Limb (tissue), 2 donors: ENCODE data around the gene NPBWR2.
"Not testable (repeated sequence)": the region's sequence is repeated elsewhere in the genome, so short reads cannot be mapped to it uniquely, and the experiment has no call there.

Source experiments
- DNase-seq, 2 donors: peaks; one replicate each; pipeline ENCODE4 v3.0.0-alpha.2; 2016; ENCODE audit errors: extremely low spot score in 2 of 2

The NPBWR2 gene

DNA sequence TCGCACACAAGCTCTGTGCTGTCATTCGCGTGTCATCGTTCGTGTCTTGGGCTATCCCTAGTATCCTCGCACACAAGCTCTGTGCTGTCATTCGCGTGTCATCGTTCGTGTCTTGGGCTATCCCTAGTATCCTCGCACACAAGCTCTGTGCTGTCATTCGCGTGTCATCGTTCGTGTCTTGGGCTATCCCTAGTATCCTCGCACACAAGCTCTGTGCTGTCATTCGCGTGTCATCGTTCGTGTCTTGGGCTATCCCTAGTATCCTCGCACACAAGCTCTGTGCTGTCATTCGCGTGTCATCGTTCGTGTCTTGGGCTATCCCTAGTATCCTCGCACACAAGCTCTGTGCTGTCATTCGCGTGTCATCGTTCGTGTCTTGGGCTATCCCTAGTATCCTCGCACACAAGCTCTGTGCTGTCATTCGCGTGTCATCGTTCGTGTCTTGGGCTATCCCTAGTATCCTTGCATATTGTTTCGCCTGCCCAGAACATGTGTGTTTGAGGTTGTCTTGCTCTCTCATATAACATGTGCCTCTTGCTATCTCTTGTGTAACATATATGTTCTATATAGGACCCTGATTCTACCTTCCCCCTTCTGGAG is 20.0 kb downstream of the NPBWR2 start:
- DNase-seq, result not testable (repeated sequence)

GRCh38 chr20:64086801-64087200 is 20.6 kb downstream of the NPBWR2 start:
- no peak for DNase-seq

- DNase-seq, result no peak
These were observed 22.6 kb downstream of the NPBWR2 start for GRCh38 chr20:64084685-64085152.

DNA sequence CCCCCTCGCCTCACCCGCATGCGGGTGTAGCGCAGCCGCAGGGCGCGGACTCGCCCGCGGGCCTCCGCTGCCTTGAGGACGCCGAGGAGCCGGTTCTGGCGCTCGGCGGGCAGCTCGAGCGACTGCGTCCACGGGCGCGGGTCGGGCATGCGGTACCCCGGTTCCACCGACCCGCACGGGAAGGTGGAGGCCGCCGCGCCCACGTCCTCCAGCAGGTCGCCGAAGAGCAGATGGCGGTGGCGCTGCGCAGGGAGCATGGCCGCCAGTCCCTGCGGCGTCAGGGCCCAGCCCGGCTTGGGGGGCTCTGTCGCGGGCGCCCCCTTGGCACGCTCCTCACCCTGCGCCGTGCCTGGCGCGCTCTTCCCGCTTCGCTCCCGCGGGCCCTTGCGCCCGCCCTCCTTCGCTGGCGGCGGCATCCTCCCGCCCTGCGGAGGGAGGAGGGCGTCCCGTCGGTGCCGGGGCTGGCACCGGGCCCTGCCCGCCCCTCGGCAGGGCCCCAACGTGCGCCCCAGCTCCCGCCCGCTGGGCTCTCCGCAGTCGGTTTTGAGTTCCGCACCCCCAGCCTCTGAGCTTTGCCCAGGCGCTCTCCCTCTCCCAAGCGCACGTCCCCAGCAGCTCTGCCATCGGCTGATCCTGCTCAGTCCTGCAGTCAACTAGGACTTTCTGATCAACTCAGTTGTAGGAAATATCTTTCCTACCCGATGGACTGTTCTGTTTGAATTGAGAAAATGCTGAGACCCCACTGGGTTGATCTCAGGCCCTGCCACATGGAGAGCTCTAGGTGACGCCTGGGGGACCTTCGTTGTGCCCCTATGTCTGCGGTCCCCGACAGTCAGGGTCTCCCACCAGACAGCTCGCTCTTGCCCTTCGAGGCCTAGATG is 23.3 kb downstream of the NPBWR2 start, which contains the start of gene LKAAEAR1:
Gene LKAAEAR1, minus strand, starts transcription at position 595 of the 881 bp plus-strand sequence. Its CDS starts 179 bp downstream, at position 416.
- no peak for DNase-seq

DNA sequence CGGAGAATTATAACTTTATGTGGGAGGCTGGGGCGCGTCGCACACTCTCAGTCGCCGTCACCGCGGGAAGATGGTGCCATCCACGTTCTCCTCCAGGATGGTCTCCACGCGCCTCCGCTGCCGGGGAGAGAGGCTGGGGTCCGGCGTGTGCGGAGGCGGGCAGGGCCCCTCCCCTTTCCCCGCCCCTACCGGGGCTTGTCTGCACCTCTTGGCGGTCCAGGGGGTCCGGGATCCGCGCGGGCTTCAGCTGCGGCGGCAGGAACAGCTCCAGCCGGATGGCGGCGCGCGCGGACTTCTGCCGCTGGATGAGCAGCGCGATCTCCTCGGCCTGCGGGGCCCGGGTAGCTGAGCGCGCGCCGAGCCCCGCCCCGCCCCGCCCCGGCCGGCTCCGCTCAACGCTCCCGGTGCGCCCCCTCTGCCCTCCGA is 24.0 kb downstream of the NPBWR2 start:
- peak; percentile 60 to 86 for DNase-seq

- DNase-seq, result no peak
These were observed 24.5 kb downstream of the NPBWR2 start for GRCh38 chr20:64082820-64083377.

GRCh38 chr20:64082126-64082731 is 25.1 kb downstream of the NPBWR2 start:
- DNase-seq, result no peak

- no peak for DNase-seq
These were observed 25.8 kb downstream of the NPBWR2 start for GRCh38 chr20:64081624-64081964.

DNA sequence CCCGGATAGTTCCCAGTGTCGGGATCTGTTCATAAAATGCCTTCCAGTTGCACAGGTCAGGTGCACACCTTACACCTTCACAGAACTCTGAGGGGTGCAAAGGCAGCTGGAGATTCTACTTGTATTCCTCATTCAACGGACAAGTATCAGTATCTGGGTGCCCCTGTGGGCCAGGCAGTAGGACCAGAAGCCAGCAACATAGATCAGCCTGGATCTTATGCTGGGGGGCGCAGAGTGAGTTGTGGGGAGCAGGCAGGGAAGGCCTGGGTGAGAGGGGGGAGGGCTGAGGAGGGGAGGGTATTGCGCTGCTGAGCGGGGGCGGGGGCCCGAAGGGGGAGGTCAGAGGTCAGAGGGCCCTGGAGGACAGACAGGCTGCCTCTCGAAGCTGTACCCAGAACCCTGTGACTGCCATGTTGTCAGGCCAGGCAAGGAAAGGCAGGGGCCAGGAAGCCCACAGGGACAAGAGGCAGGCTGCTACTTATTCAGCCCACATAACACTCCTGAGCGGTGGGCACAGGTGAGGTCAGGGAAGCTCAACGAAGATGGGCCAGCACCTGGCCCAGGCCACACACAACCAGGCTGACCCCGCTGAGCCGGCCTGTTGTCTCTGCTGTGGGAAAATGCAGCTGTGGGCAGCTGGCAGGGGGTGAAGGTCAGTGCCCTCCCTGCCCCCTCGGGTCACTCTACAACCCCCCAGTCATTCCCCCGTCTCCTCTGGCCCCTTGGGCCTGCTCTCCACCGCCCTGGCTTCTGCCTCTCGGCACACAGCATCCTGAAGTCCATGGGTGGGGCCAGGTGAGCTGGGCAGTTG is 26.3 kb downstream of the NPBWR2 start:
- no peak for DNase-seq

GRCh38 chr20:64080013-64080812 is 27.2 kb downstream of the NPBWR2 start, which contains the start of gene OPRL1:
TSS of gene OPRL1 (plus strand) at chr20:64080082. CDS start at chr20:64092721, 12,639 bp downstream.
- no peak for DNase-seq

DNA sequence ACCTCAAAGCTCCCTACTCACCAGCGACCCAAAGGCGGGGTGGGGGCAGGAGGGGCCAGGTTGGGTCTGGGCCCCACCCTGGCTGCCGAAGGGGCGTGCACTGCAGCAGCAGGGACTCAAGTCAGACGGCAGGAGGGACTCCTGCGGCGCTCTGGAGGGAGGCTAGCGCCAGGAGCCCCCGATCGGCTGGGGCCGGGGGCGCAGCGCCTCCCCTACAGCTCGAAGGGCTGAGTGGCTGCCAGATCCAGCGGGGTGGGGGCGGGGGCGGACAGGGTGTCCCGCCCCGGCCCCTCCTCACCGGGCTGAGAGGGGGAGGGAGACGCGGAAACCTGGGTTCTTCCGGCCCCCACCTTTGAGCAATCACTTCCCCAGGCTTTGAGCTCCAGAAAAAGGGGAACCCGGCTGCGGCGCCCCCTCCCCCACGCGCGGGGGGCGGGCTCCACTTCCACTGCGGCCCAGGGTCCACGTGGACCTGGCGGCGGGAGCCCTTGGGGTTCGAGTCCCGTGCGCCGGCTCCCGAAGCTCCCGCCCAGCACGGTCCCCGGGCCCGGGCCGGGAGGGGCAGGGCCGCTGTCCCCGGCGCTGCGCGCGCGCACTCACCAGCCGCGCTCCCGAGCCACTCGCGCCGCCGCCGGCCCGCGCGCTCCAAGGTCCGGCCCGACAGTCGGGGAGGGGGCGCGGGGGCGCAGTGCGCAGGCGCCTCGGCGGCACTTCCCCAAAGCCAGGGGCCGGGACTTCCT is 27.9 kb downstream of the NPBWR2 start, which contains the start of gene RGS19:
Gene RGS19, minus strand, starts transcription at position 246 of the 740 bp plus-strand sequence. CDS start 2,632 bp downstream, outside the sequence.
- DNase-seq, result peak; percentile 78 to 86

DNA sequence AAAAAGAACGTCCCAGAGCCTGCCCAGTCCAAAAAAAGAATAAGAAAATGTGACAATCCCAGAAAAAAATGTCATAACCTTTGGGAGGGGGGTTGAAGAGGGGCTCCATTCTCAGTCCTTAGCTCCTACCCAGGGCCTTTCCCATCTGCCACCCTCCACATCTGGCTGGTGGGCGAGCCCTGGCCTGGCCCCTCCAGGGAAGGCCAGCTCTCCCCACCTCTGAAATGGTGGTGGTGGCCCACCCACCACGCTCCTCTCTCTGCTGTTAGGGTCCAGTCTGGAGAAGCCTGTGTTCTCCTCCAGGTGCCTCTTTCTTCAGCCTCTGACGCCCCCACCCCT is 28.5 kb downstream of the NPBWR2 start:
- no peak for DNase-seq

GRCh38 chr20:64077876-64078551 is 29.4 kb downstream of the NPBWR2 start:
- no peak for DNase-seq

DNA sequence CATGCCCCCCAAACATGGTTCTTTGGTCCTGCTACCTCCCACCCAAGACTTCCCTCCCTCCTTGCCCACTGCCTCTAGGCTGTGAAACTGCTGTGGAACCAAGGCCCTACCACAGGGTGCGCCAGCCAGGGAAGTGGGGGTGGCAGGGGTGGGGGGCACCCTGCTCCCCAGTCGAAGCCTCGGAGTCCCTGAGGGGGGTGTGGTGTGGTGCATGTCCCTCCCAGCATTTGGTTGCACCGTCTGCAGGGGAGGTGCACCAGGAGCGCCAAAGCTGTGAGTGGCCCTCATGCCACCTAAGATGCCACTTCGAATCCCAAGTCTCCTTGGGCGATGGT is 29.9 kb downstream of the NPBWR2 start:
- no peak for DNase-seq

DNA sequence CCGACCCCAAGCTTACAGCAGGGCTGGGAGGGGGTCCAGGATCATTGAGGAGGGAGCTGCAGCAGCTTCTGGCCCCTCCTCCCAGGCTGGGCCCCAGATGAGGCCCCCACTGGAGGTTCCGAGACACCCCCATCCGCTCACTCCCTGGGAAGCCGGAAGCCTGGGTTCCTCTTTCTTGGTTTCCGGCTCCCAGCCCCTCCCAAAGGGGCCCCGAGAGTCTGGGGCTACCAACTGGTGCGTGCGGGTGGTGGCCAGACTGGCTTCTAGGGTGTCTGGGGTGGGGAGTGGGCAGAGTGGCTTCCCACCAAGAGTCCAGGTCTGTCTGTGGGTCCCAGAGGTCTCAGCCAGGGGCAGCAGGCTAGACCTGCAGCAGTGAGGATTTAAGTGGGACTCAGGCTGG is 30.3 kb downstream of the NPBWR2 start:
- DNase-seq, result no peak

DNA sequence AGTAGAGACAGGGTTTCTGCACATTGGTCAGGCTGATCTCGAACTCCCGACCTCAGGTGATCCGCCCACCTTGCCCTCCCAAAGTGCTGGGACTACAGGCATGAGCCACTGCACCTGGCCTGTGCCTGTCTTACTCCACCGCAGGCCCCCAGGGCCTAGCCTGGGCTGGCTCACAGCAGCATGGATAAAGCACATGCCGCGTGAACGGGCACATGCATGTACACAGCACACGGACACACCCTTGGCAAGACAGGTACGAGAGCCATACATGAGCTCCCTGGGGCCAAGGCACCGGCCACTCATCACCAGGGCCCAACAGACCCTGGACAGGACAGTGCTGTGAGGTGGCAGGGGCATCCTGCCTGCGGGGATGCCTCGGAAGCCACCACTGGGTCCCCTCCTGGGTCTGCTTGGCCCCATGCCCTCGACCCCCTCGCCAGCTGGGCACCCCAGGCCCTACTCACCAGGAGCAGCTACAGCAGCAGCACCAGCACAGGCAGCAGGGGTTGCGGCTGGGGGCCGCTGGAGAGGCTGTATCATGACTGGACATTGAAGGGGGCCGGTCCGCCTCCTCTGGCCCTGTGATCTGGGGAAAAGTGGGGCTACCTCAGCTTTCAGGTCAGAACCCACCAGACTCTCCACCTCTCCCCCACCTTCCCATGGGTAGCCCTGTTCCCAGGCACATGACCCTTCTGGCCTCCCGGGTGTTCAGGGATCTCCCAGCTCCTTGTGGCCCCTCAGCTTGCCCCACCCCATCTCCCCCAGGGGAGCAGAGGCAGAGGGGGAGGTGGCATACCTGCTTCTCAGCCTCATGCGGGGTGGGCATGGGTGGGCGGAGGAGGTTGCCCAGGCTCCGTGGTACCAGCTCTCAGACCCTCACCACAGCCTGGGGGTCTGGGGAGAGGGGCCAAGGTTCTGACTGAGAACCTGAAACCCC is 31.0 kb downstream of the NPBWR2 start:
- no peak for DNase-seq

DNA sequence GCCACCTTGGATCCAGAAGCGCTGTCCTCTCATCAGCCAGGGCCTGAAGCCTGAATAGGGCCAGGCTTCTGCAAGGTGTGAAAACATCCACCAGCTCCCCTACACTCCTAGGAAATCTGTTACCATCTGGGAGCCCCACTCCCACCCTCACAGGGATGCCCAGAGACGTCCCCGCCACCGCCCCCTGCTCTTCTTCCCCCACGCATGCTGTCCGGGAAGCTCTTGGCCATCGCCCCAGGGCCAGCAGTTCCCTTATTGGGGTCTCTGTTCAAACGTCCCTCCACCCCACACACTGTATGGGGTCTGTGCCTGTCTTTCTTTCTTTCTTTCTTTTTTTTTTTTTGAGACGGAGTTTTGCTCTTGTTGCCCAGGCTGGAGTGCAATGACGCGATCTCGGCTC is 31.8 kb downstream of the NPBWR2 start:
- no peak for DNase-seq

- DNase-seq, result no peak
These were observed 32.4 kb downstream of the NPBWR2 start for GRCh38 chr20:64074963-64075362.
